HCT116 (cell line): ENCODE measurements around the gene WDR37.

Experiments
- CEBPB ChIP-seq: IDR thresholded peaks from 2 replicates; pipeline ENCODE4 v1.6.1; 2012; ENCODE audit warnings: low read depth
- ELF1 ChIP-seq: IDR thresholded peaks from 2 replicates; pipeline ENCODE4 v1.6.1; 2012; ENCODE audit warnings: low read depth, borderline replicate concordance
- EZH2 ChIP-seq: fragments of 200-600 bp; sonication (generic); IDR thresholded peaks from 2 replicates; pipeline ENCODE4 v1.6.1; 2017; ENCODE audit warnings: antibody characterized with exemption, mixed run types
- FOSL1 ChIP-seq: IDR thresholded peaks from 2 replicates; pipeline ENCODE4 v1.6.1; 2012; ENCODE audit warnings: low read depth
- POLR2A ChIP-seq: IDR thresholded peaks from 2 replicates; pipeline ENCODE4 v1.7.0; 2011; ENCODE audit warnings: borderline replicate concordance; ENCODE audit not compliant: insufficient read depth, insufficient read length; ENCODE audit errors: extremely low read depth
- POLR2AphosphoS5 ChIP-seq: IDR thresholded peaks from 2 replicates; pipeline ENCODE4 v1.6.1; 2011; ENCODE audit warnings: mild to moderate bottlenecking, low read depth, low read length, moderate library complexity
- SIN3A ChIP-seq: IDR thresholded peaks from 2 replicates; pipeline ENCODE4 v1.6.1; 2012; ENCODE audit warnings: low read depth
- YY1 ChIP-seq: IDR thresholded peaks from 2 replicates; pipeline ENCODE4 v1.6.1; 2011; ENCODE audit warnings: low read length, low read depth, moderate library complexity, mild to moderate bottlenecking; ENCODE audit not compliant: insufficient replicate concordance; ENCODE audit errors: extremely low read depth
- TF ChIP-seq, protein P1 (sequence below), 3 experiments: fragments of 200-600 bp in 1 of 3; sonication (generic) in 1 of 3; IDR thresholded peaks in 2 of 3; conservative IDR thresholded peaks in 1 of 3; 2 replicates each; pipeline ENCODE4 v1.5.1; 2012 to 2017; ENCODE audit warnings: low read depth in 2 of 3, low read length in 2 of 3, antibody characterized with exemption in 1 of 3, borderline replicate concordance in 1 of 3, control low read depth in 1 of 3, mild to moderate bottlenecking in 1 of 3, mixed read lengths in 1 of 3, mixed run types in 1 of 3, moderate library complexity in 1 of 3; ENCODE audit not compliant: insufficient read depth in 1 of 3
- TF ChIP-seq, protein P2 (sequence below): IDR thresholded peaks from 2 replicates; pipeline ENCODE4 v1.6.1; 2012
- TF ChIP-seq, protein P3 (sequence below): IDR thresholded peaks from 2 replicates; pipeline ENCODE4 v1.6.1; 2012; ENCODE audit warnings: low read depth

DNA sequence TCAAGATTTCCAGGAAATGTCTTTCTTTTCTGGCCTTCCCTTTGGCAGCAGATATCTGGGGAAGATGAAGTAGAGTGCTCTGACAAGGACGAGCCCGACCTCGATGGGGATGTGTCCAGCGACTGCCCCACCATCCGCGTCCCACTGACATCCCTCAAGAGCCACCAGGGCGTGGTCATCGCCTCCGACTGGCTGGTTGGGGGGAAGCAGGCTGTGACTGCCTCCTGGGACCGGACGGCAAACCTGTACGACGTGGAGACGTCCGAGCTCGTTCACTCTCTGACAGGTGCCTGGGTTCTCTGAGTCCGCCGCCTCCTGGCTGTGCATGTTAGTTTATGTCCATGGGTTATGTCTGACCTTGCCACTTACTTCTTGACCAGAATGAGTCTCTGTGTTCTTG, 47.4 kb downstream of the WDR37 start:
- TF ChIP-seq CEBPB, result no peak
- no peak for TF ChIP-seq POLR2A
- TF ChIP-seq, protein P1, sequence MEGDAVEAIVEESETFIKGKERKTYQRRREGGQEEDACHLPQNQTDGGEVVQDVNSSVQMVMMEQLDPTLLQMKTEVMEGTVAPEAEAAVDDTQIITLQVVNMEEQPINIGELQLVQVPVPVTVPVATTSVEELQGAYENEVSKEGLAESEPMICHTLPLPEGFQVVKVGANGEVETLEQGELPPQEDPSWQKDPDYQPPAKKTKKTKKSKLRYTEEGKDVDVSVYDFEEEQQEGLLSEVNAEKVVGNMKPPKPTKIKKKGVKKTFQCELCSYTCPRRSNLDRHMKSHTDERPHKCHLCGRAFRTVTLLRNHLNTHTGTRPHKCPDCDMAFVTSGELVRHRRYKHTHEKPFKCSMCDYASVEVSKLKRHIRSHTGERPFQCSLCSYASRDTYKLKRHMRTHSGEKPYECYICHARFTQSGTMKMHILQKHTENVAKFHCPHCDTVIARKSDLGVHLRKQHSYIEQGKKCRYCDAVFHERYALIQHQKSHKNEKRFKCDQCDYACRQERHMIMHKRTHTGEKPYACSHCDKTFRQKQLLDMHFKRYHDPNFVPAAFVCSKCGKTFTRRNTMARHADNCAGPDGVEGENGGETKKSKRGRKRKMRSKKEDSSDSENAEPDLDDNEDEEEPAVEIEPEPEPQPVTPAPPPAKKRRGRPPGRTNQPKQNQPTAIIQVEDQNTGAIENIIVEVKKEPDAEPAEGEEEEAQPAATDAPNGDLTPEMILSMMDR (IDR thresholded peaks at IDR 0.05 in 2 of 3, conservative IDR thresholded peaks at IDR 0.05 in 1 of 3; ENCODE audit: borderline replicate concordance in 1 of 3, insufficient read depth in 1 of 3, low read depth in 2 of 3, low read length in 2 of 3), result no peak
- TF ChIP-seq SIN3A, result no peak
- TF ChIP-seq, protein P2, sequence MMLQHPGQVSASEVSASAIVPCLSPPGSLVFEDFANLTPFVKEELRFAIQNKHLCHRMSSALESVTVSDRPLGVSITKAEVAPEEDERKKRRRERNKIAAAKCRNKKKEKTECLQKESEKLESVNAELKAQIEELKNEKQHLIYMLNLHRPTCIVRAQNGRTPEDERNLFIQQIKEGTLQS, result no peak
- no peak for TF ChIP-seq EZH2
- TF ChIP-seq YY1, result no peak
- TF ChIP-seq ELF1, result no peak
- TF ChIP-seq POLR2AphosphoS5, result no peak
- no peak for TF ChIP-seq FOSL1
- TF ChIP-seq, protein P3, sequence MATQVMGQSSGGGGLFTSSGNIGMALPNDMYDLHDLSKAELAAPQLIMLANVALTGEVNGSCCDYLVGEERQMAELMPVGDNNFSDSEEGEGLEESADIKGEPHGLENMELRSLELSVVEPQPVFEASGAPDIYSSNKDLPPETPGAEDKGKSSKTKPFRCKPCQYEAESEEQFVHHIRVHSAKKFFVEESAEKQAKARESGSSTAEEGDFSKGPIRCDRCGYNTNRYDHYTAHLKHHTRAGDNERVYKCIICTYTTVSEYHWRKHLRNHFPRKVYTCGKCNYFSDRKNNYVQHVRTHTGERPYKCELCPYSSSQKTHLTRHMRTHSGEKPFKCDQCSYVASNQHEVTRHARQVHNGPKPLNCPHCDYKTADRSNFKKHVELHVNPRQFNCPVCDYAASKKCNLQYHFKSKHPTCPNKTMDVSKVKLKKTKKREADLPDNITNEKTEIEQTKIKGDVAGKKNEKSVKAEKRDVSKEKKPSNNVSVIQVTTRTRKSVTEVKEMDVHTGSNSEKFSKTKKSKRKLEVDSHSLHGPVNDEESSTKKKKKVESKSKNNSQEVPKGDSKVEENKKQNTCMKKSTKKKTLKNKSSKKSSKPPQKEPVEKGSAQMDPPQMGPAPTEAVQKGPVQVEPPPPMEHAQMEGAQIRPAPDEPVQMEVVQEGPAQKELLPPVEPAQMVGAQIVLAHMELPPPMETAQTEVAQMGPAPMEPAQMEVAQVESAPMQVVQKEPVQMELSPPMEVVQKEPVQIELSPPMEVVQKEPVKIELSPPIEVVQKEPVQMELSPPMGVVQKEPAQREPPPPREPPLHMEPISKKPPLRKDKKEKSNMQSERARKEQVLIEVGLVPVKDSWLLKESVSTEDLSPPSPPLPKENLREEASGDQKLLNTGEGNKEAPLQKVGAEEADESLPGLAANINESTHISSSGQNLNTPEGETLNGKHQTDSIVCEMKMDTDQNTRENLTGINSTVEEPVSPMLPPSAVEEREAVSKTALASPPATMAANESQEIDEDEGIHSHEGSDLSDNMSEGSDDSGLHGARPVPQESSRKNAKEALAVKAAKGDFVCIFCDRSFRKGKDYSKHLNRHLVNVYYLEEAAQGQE, result no peak
